Thoracic aorta (tissue), 2 donors: ENCODE data around the gene EIF4EBP3. TPM values are rescaled to one million over a fixed set of nuclear protein-coding genes. Genes with fewer than 3 reads are reported as not detected.

ENCODE experiments used
- ATAC-seq: fragments of 150-250 bp; one replicate; pipeline ENCODE4 v1.8.0; 2017; ENCODE audit warnings: low read depth; ENCODE audit not compliant: insufficient number of reproducible peaks, low FRiP score
- DNase-seq: peaks from one replicate; pipeline ENCODE4 v3.0.0-alpha.2; 2020; ENCODE audit warnings: low spot score
- H3K27ac ChIP-seq, 2 donors: fragments of 200-600 bp; sonication (generic); 1 replicate in 1 of 2; 2 replicates in 1 of 2; pipeline ENCODE4 v1.5.1; 2016; ENCODE audit warnings: mild to moderate bottlenecking in 2 of 2, moderate library complexity in 2 of 2
- H3K27me3 ChIP-seq: fragments of 200-600 bp; sonication (generic); replicated peaks from 2 replicates; pipeline ENCODE4 v1.6.0; 2016; ENCODE audit warnings: mild to moderate bottlenecking; ENCODE audit not compliant: insufficient read depth
- H3K36me3 ChIP-seq: fragments of 200-600 bp; sonication (generic); one replicate; pipeline ENCODE4 v1.5.1; 2016
- H3K4me1 ChIP-seq, 2 donors: fragments of 200-600 bp; sonication (generic); 1 replicate in 1 of 2; 2 replicates in 1 of 2; pipeline versions ENCODE4 v1.5.1 to v1.6.0; 2016; ENCODE audit warnings: low read depth in 2 of 2, mild to moderate bottlenecking in 1 of 2; ENCODE audit not compliant: control insufficient read depth in 1 of 2
- H3K4me3 ChIP-seq: fragments of 200-600 bp; sonication (generic); 2 replicates; pipeline ENCODE4 v1.5.1; 2016; ENCODE audit warnings: mild to moderate bottlenecking
- H3K9me3 ChIP-seq: fragments of 200-600 bp; sonication (generic); 2 replicates; pipeline ENCODE4 v1.5.1; 2016
- total RNA-seq, 2 donors: library from RNA; depleted of rRNA; stranded (reverse); fragments of >200 nt; gene quantifications; one replicate each; pipeline versions ENCODE4 v1.1.0 to v1.2.3, GENCODE V29; 2016
- TF ChIP-seq, protein P1 (sequence below): fragments of 200-600 bp; sonication (generic); IDR thresholded peaks from one replicate; pipeline ENCODE4 v1.5.1; 2019; ENCODE audit warnings: antibody characterized with exemption

EIF4EBP3 gene
- total RNA-seq, 2 donors from 2014 or later, result 6.0 TPM; not detected in 1

DNA sequence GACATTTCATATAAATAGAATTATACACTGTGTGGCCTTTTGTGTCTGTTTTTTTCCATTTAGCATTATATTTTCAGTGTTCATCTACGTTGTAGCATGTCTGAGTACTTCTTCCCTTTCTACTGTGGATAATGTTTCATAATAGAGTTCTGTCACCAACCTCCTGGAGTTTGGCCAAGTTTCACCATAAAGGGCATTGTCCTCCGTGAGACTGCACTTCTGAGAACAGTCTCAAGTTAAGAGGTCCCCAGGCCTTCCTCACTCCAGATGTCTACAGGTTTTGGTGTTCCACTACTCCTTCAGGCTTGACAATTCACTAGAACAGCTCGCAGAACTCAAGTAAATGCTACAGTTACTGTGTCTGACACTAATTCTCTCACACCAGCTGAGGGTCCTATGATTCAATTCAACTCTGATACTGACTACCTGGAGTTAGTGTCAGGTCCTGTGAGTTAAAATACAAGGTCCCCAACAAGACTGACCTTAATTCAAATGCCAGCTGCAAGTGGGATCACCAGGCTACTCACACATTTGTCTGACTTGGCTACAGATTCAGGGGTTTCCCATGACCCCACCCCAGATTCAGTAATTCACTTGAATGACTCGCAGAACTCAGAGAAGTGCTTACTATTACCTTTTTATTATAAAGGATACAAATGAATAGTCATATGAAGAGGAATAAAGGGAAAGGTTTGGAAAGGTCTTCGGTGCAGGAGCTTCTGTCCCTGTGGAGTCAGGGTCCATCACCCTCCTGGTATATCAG lies 48.3 kb downstream of the EIF4EBP3 start:
- no peak for DNase-seq

DNA sequence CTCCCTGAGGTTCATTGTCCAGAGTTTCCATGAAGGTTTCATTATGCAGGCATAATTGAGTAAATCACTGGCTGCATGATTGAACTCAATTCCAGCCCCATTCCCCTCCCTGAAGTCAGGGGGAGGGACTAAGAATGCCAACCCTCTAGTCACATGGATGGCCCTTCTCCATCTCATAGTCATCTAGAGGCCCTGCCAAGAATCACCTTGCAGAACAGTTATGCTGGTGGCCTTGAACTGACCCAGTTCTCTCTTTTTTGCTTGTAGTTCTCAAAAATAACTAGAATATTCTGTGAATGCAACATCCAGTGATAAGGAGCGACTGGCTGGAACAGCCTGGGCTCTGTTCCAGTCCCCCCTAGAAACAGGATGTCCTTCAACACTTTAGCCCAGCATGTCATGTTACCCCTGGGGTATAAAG lies 48.9 kb downstream of the EIF4EBP3 start:
- Histone ChIP-seq H3K4me3 (no peak overlapping the region), H3K27me3 (no peaks in the 10 kb centered on the region), H3K36me3 (no peaks in the 10 kb centered on the region), H3K4me1 (peaks cover 0 to 12% of the 10 kb centered on the region in 2 donors), H3K9me3 (no peaks in the 10 kb centered on the region), H3K27ac (peak overlapping the region in 1 of 2 donors; percentile 4)
- ATAC-seq, result peak; percentile 54
- DNase-seq, result no peak
- TF ChIP-seq, protein P1, sequence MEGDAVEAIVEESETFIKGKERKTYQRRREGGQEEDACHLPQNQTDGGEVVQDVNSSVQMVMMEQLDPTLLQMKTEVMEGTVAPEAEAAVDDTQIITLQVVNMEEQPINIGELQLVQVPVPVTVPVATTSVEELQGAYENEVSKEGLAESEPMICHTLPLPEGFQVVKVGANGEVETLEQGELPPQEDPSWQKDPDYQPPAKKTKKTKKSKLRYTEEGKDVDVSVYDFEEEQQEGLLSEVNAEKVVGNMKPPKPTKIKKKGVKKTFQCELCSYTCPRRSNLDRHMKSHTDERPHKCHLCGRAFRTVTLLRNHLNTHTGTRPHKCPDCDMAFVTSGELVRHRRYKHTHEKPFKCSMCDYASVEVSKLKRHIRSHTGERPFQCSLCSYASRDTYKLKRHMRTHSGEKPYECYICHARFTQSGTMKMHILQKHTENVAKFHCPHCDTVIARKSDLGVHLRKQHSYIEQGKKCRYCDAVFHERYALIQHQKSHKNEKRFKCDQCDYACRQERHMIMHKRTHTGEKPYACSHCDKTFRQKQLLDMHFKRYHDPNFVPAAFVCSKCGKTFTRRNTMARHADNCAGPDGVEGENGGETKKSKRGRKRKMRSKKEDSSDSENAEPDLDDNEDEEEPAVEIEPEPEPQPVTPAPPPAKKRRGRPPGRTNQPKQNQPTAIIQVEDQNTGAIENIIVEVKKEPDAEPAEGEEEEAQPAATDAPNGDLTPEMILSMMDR, result no peak

More for the DNA sequence above, 48.3 kb downstream of the EIF4EBP3 start:
- Histone ChIP-seq H3K4me1 (peaks cover 0 to 12% of the 10 kb centered on the region in 2 donors), H3K27ac (peak overlapping the region in 1 of 2 donors; percentile 4), H3K36me3 (no peaks in the 10 kb centered on the region), H3K9me3 (no peaks in the 10 kb centered on the region), H3K4me3 (peak overlapping the region; percentile 15), H3K27me3 (no peaks in the 10 kb centered on the region)
- ATAC-seq, result no peak
- TF ChIP-seq, protein P1, result no peak

- H3K4me1 ChIP-seq, result peaks cover 0 to 12% of the 10 kb centered on the region in 2 donors
- H3K36me3 ChIP-seq, result no peaks in the 10 kb centered on the region
- H3K4me3 ChIP-seq, result no peak overlapping the region
- no peaks in the 10 kb centered on the region for H3K27me3 ChIP-seq
- DNase-seq (no peak), ATAC-seq (no peak)
- H3K9me3 ChIP-seq, result no peaks in the 10 kb centered on the region
- no peak overlapping the region for H3K27ac ChIP-seq
- TF ChIP-seq, protein P1, result no peak
Measured at GRCh38 chr5:140598836-140599235, 51.4 kb downstream of the EIF4EBP3 start.

Other genes with a start within 250 kb of the EIF4EBP3 start
- gene PFDN1, start 244.6 kb upstream of the EIF4EBP3 start, total RNA-seq, result 10 to 100 TPM; 62.5 to 72.2 TPM
- gene HBEGF, start 201.1 kb upstream of the EIF4EBP3 start, total RNA-seq, result 10 to 100 TPM; 22.6 to 36.0 TPM
- not detected for gene SLC4A9, start 187.5 kb upstream of the EIF4EBP3 start, total RNA-seq
- 100 to 1,000 TPM; 106 to 173 TPM for gene ANKHD1, start 145.8 kb upstream of the EIF4EBP3 start, total RNA-seq
- 10 to 100 TPM; 29.6 to 34.3 TPM for gene SRA1, start 9.8 kb downstream of the EIF4EBP3 start, total RNA-seq
- gene APBB3, start 16.9 kb downstream of the EIF4EBP3 start, total RNA-seq, result 10 to 100 TPM; 31.3 to 34.9 TPM
- 10 to 100 TPM; 21.7 to 40.2 TPM for gene SLC35A4, start 17.2 kb downstream of the EIF4EBP3 start, total RNA-seq
- 100 to 1,000 TPM in 1 of 2 donors, 10 to 100 TPM in 1; 96.6 to 235 TPM for gene CD14, start 85.5 kb downstream of the EIF4EBP3 start, total RNA-seq
- 10 to 100 TPM; 11.4 to 13.5 TPM for gene TMCO6, start 91.8 kb downstream of the EIF4EBP3 start, total RNA-seq
- 10 to 100 TPM; 19.9 to 26.4 TPM for gene NDUFA2, start 100.0 kb downstream of the EIF4EBP3 start, total RNA-seq
- 100 to 1,000 TPM in 1 of 2 donors, 10 to 100 TPM in 1; 95.3 to 108 TPM for gene IK, start 100.2 kb downstream of the EIF4EBP3 start, total RNA-seq
- gene WDR55, start 117.2 kb downstream of the EIF4EBP3 start, total RNA-seq, result 10 to 100 TPM; 24.6 to 26.1 TPM
- gene DND1, start 125.9 kb downstream of the EIF4EBP3 start, total RNA-seq, result 1 to 10 TPM in 1 of 2 donors, under 1 TPM in 1; 0.54 to 1.8 TPM
- gene HARS1, start 143.7 kb downstream of the EIF4EBP3 start, total RNA-seq, result 10 to 100 TPM; 46.4 to 68.2 TPM
- 10 to 100 TPM; 26.0 to 69.0 TPM for gene HARS2, start 143.8 kb downstream of the EIF4EBP3 start, total RNA-seq
- 10 to 100 TPM; 32.0 to 50.4 TPM for gene ZMAT2, start 152.8 kb downstream of the EIF4EBP3 start, total RNA-seq
- gene PCDHA1, start 238.5 kb downstream of the EIF4EBP3 start, total RNA-seq, result not detected
- gene PCDHA2, start 247.2 kb downstream of the EIF4EBP3 start, total RNA-seq, result under 1 TPM in 1 of 2 donors, not detected in 1; 0.85 TPM